Stimulated activated naive CD8-positive, alpha-beta T cell treated with anti-CD3 and anti-CD28 coated beads, Interleukin-15, amount 100 ng/mL, for 72 hours (primary cell): Measurements from ENCODE around the gene PARP1.

Experiments
- ATAC-seq: fragments of 150-1000 bp; cut with Tn5 transposase; 2 replicates; pipeline ENCODE4 v1.10.0; 2021; ENCODE audit warnings: mild to moderate bottlenecking, moderate library complexity
- DNase-seq, 2 donors: peaks; one replicate each; pipeline ENCODE4 v3.0.0; 2021 to 2022
- H3K27ac Mint-ChIP-seq, 2 donors: one replicate each; pipeline ENCODE4 v1.8.0; 2022; ENCODE audit warnings: mild to moderate bottlenecking in 2 of 2, mixed read lengths in 2 of 2, moderate library complexity in 2 of 2
- H3K27me3 Mint-ChIP-seq: one replicate; pipeline ENCODE4 v1.8.0; 2022; ENCODE audit warnings: mixed read lengths
- H3K4me1 Mint-ChIP-seq: one replicate; pipeline ENCODE4 v1.8.0; 2022; ENCODE audit warnings: mild to moderate bottlenecking, mixed read lengths
- H3K4me3 Mint-ChIP-seq, 2 donors: one replicate each; pipeline ENCODE4 v1.8.0; 2022; ENCODE audit warnings: mild to moderate bottlenecking in 2 of 2, mixed read lengths in 2 of 2, moderate library complexity in 1 of 2
- H3K9me3 Mint-ChIP-seq, 2 donors: one replicate each; pipeline ENCODE4 v1.8.0; 2022; ENCODE audit warnings: mixed read lengths in 2 of 2

PARP1 gene

DNA sequence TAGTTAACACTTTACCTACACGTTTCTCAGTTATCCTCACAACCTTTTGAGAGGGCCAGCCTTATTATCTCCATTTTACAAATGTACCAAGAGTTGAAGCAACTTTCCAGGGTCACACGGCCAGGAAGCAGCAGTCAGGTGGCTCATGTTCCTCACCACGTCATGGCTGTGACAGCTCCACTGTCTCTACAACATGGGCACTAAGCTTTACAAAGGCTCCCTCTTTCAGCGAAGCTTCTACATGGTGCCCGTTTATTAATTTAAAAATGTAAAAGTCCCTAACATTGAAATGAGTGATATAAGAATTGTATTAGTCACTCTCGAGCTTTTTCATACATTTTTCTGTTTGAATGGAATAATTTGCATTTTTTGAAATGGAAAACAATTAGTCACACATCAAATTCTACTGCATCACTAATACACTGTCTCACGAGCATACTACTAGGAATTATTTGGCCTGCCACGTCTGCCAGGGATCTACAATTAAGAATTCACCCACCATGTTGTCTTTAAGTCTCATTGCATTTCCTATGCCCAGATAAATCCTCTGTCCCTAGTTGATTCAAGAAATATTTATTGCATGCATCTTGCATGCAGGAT lies 70.5 kb downstream of the PARP1 start:
- ATAC-seq (no peak), DNase-seq (no peak)
- peak overlapping the region in 1 of 2 donors; percentile 16 for H3K27ac Mint-ChIP-seq
- H3K4me1 Mint-ChIP-seq = peaks cover 6% of the 10 kb centered on the region
- H3K27me3 Mint-ChIP-seq = peaks cover 9% of the 10 kb centered on the region
- H3K9me3 Mint-ChIP-seq = peaks cover 7 to 18% of the 10 kb centered on the region in 2 donors
- no peak overlapping the region for H3K4me3 Mint-ChIP-seq

DNA sequence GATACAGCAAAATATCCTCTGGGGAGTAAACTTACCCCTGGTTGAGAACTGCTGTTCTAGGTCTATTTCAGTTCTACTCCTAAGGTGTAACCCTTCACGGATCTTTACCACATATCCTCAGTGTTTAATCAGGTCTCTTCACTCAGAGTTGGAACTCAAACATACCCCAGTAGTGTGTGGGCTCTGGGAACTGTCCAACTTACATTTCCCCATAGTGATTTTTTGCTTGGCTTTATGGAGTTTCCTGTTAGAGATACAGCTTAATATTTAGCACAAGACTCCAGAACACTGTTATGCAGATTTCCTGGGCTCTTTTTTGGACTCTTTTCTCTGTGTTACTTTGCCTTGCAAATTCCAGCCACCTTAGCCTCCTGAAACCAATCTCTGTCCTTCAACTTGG lies 72.2 kb downstream of the PARP1 start:
- no peak overlapping the region for H3K27ac Mint-ChIP-seq
- ATAC-seq = no peak
- H3K4me1 Mint-ChIP-seq = peaks cover 6% of the 10 kb centered on the region
- no peak overlapping the region for H3K4me3 Mint-ChIP-seq
- H3K27me3 Mint-ChIP-seq = peaks cover 4% of the 10 kb centered on the region
- peaks cover 7% of the 10 kb centered on the region in 2 donors for H3K9me3 Mint-ChIP-seq
- no peak for DNase-seq

DNA sequence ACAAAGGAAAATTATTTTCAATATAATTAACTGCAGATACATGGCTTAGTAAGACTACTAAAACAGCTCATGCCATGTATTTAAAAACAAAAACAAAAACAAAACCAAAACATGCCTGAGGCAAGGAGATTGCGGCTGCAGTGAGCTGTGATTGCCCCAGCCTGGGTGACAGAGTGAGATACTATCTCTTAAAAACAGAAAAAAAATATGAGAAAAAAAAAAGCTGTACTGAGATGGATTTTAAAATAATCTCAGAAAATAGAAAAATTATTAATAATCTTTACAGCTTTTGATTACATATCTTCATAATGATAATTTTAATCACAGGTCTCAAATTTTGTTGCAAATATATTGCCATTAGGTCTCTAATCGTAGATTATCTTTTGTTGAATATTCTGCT lies 74.9 kb downstream of the PARP1 start:
- H3K4me1 Mint-ChIP-seq = peaks cover 6% of the 10 kb centered on the region
- DNase-seq (no peak), ATAC-seq (no peak)
- H3K4me3 Mint-ChIP-seq = peak overlapping the region; percentile 41 to 72
- H3K9me3 Mint-ChIP-seq = no peaks in the 10 kb centered on the region
- H3K27ac Mint-ChIP-seq = no peak overlapping the region
- H3K27me3 Mint-ChIP-seq = no peaks in the 10 kb centered on the region

DNA sequence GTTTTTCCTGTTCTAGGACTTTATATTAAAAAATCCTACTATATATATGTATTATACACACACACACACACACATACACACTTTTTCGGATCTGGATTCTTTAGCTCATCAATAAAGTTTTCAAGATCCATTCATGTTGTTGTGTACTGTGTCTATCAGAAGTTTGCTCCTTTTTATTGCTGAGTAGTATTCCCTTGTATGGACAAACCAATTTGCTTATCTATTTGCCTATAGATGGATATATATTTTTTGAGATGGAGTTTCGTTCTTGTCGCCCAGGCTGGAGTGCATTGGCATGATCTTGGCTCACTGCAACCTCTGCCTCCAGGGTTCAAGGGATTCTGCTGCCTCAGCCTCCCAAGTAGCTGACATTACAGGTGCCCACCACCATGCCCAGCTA lies 78.7 kb downstream of the PARP1 start:
- Mint-ChIP-seq H3K4me3 (no peak overlapping the region), H3K4me1 (peaks cover 6% of the 10 kb centered on the region), H3K9me3 (no peaks in the 10 kb centered on the region), H3K27ac (no peak overlapping the region), H3K27me3 (no peaks in the 10 kb centered on the region)
- no peak for ATAC-seq
- DNase-seq = no peak

DNA sequence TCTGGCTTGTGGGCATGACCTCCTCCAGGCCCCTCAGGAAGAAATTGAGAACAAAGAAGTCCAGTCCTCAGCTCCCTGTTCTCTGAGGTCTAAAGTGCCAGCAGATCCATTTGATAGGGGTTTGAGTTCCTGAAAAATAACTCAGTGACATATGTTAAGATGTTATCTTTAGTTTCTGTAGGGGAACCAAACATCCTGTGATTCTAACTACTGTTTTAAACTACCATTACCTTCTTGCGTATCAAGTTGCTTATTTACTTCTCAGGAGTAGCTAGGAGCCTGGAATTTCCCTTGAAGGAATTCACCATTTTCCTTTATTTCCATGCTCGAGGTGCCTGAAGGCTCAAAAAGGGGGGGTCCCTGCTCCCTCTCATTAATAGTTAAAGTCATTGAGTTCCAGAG lies 80.1 kb downstream of the PARP1 start:
- Mint-ChIP-seq H3K27ac (no peak overlapping the region), H3K4me1 (no peaks in the 10 kb centered on the region), H3K4me3 (no peak overlapping the region), H3K9me3 (no peaks in the 10 kb centered on the region), H3K27me3 (no peaks in the 10 kb centered on the region)
- DNase-seq = no peak
- ATAC-seq = no peak

DNA sequence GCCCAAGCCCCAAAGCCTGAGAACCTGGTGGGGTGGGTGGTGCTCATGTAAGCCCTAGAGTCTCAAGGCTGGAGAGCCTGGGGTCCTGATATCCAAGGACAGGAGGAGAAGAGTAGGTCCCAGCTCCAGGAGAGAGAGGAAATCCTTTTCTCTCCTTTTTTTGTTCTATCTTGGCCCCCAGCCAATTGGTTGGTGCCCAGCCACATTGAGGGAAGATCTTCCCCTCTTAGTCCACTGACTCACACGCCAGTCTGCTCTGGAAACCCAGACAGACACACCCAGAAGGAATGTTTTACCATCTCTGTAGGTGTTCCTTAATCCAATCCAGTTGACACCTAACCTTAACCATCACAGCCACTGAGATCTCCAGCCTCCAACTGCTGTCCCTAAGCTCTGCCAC lies 82.7 kb downstream of the PARP1 start:
- Mint-ChIP-seq H3K4me3 (no peak overlapping the region), H3K27ac (no peak overlapping the region), H3K9me3 (no peaks in the 10 kb centered on the region), H3K4me1 (no peaks in the 10 kb centered on the region), H3K27me3 (peaks cover 6% of the 10 kb centered on the region)
- DNase-seq (no peak), ATAC-seq (no peak)

DNA sequence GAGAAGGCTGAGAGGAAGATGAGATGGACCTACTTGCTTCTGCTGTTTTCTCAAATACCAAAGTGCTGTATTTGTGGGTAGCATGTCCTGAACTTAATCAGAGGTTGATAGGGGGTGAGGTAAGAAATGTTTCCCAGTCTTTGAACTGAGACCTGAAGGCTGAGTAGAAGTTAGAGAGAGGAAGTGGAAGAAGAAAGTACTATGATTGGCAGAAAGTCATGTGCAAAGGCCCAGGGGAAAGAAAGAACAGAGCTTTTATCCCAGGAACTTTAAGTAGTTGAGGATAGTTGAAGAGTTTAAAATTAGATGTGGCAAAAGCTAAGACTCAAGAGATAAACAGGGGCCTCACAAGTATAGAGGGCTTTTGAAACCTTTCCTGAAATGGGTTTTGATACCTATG lies 83.4 kb downstream of the PARP1 start:
- Mint-ChIP-seq H3K27me3 (peaks cover 9% of the 10 kb centered on the region), H3K4me1 (no peaks in the 10 kb centered on the region), H3K27ac (no peak overlapping the region), H3K4me3 (no peak overlapping the region), H3K9me3 (no peaks in the 10 kb centered on the region)
- ATAC-seq (no peak), DNase-seq (no peak)

DNA sequence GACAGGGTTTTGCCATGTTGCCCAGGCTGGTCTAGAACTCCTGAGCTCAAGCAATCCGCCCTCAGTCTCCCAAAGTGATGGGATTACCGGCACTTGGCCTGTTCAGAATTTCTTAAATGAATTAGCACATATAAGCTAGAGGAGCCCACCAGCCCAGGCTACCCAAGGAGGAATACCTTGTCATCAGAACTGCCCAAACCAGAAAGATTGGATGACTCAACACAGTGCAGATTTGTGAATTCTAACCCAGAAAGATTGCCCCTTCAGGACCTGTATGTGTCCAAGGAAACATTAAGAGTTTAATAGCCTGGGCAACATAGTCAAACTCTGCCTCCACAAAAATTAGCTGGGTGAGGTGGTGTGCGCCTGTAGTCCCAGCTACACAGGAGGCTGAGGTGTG lies 84.9 kb downstream of the PARP1 start:
- Mint-ChIP-seq H3K27ac (no peak overlapping the region), H3K4me1 (no peaks in the 10 kb centered on the region), H3K9me3 (no peaks in the 10 kb centered on the region), H3K4me3 (no peak overlapping the region), H3K27me3 (peaks cover 15% of the 10 kb centered on the region)
- ATAC-seq (no peak), DNase-seq (no peak)

DNA sequence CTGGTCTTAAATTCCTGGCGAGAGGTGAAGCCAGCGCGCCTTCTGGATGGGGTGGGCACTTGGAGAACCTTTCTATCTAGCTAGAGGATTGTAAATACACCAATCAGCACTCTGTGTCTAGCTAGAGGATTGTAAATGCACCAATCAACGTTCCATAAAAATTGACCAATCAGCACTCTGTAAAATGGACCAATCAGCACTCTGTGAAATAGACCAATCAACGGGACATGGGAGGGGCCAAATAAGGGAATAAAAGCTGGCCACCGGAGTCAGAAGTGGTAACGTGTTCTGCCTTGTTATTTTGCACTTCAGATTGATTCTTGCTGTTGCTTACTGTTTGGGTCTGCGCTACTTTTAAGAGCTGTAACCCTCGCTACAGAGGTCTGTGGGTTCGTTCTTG lies 87.0 kb downstream of the PARP1 start:
- no peaks in the 10 kb centered on the region for H3K9me3 Mint-ChIP-seq
- H3K4me3 Mint-ChIP-seq = no peak overlapping the region
- H3K27me3 Mint-ChIP-seq = peaks cover 27% of the 10 kb centered on the region
- H3K27ac Mint-ChIP-seq = no peak overlapping the region
- no peak for DNase-seq
- H3K4me1 Mint-ChIP-seq = no peaks in the 10 kb centered on the region
- ATAC-seq = no peak

DNA sequence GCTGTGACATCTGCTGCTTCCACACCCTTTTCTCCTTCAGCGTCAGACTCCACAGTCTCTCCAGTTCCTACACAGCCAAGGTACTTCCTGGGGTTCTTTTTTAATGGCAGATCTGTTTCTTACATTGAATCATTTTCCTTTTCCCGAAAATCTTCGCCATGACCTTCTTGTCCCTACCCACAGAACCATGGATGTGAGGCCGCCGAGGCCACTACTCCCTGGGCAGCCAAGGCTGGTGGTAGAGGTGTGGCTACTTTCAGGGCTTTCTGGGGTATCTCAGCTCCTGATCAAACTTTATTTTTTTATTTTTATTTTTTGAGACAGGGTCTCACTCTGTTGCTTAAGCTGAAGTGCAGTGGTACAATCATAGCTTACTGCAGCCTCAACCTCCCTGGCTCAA lies 89.4 kb downstream of the PARP1 start:
- DNase-seq (no peak), ATAC-seq (no peak)
- Mint-ChIP-seq H3K27ac (no peak overlapping the region), H3K4me3 (no peak overlapping the region), H3K9me3 (peaks cover 0 to 3% of the 10 kb centered on the region in 2 donors), H3K4me1 (no peaks in the 10 kb centered on the region), H3K27me3 (peaks cover 38% of the 10 kb centered on the region)

DNA sequence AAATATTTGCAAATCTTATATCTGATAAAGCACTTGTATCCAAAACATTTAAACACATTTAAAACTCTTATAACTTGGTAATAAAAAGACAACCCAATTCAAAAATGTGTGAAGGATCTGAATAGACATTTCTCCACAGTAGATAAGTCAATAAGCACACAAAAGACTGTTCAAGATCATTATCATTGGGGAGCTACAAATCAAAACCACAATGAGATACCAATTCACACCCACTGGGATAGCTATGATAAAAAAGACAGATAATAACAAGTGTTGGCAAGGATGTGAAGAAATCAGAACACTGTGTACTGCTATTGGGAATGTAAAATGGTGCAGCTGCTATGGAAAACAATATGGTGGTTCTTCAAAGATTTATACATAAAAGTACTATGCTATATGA lies 93.8 kb downstream of the PARP1 start:
- Mint-ChIP-seq H3K27ac (no peak overlapping the region), H3K9me3 (peaks cover 0 to 3% of the 10 kb centered on the region in 2 donors), H3K27me3 (peaks cover 60% of the 10 kb centered on the region), H3K4me1 (peaks cover 16% of the 10 kb centered on the region), H3K4me3 (no peak overlapping the region)
- DNase-seq (no peak), ATAC-seq (no peak)

DNA sequence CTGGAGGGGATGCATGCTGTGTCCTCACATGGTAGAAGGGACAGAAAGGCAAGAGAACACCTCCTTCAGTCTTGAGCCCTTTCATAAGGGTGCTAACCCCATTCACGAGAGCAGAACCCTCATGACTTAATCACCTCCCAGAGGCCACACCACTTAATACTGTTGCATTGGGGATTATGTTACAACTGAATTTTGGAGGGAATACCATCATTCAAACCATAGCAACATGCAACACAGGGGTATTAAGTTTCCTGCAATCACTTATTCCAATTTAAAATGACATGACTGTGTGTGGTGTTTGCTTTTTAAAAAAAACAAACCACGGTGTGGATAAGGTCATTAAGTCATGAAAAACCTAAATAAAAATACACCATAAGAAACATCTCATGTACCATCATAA lies 95.8 kb downstream of the PARP1 start:
- peaks cover 50% of the 10 kb centered on the region for H3K27me3 Mint-ChIP-seq
- DNase-seq (no peak), ATAC-seq (no peak)
- peaks cover 16% of the 10 kb centered on the region for H3K4me1 Mint-ChIP-seq
- no peak overlapping the region for H3K27ac Mint-ChIP-seq
- H3K9me3 Mint-ChIP-seq = peaks cover 0 to 3% of the 10 kb centered on the region in 2 donors
- H3K4me3 Mint-ChIP-seq = no peak overlapping the region

DNA sequence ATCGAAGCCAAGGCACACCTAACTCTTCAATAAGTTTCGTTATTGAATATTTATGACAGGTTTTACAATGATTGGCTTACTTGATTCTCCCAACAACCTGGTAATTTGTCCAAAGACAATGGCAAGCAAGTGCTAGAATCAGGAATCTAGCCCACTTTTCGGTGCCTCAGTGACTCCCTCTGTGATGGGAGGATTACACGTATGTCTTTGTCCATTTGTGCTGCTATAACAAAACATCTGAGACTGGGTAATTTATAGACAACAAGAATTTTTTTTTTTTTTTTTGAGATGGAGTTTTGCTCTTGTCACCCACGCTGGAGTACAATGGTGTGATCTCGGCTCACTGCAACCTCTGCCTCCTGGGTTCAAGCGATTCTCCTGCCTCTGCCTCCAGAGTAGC lies 96.5 kb downstream of the PARP1 start:
- no peak overlapping the region for H3K27ac Mint-ChIP-seq
- peaks cover 0 to 3% of the 10 kb centered on the region in 2 donors for H3K9me3 Mint-ChIP-seq

More for the DNA sequence above, 96.5 kb downstream of the PARP1 start:
- H3K4me3 Mint-ChIP-seq = no peak overlapping the region
- H3K4me1 Mint-ChIP-seq = peaks cover 17% of the 10 kb centered on the region
- no peak for DNase-seq
- ATAC-seq = no peak
- H3K27me3 Mint-ChIP-seq = peaks cover 46% of the 10 kb centered on the region
